Right lobe of liver (tissue), 4 donors: Measurements from ENCODE around the gene KBTBD12.

ENCODE experiments used
- POLR2A ChIP-seq: fragments of 450-650 bp; IDR thresholded peaks from one replicate; pipeline ENCODE4 v1.6.1; 2017; ENCODE audit warnings: antibody characterized with exemption, mild to moderate bottlenecking
- TF ChIP-seq, protein P1 (sequence below), 4 donors: fragments of 200-600 bp in 3 of 4; fragments of 450-650 bp in 1 of 4; IDR thresholded peaks; one replicate each; pipeline versions ENCODE4 v1.5.1 to v1.8.0; 2016 to 2022; ENCODE audit warnings: antibody characterized with exemption in 4 of 4, mild to moderate bottlenecking in 2 of 4
- donor health status: DM: no; HTN: no; CAD: no.
- donor health status: DM: no; HTN: no; CAD: no.
- donor health status: DM: no; HTN: yes; CAD: no.

DNA sequence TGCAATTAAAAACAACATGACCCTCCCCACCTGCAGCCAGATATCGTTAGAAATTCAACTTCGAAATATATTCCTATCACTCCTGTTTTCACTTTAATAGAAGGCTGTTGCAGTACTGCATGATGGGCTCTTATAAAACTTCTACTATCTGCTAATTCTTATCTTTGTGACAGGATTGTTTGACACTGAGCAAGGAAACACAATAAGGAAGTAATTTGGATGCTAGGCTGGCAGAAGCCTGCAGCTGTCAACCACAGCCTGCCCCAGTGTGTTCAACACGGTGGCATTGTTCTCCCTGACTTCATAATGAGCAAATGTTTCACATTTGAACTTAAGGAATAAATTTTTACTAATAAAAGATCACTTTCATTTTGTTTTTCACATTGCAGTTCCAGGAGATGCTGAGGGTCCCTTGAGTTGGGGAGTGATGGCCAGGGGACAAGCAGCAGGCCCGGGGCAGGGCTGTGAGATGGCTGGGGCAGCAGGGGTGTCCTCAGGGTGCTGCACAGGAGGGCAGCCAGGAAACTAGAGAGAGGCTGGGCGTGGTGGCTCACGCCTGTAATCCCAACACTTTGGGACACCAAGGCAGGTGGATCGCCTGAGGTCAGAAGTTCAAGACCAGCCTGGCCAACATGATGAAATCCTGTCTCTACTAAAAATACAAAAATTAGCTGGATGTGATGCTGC lies 72.4 kb downstream of the KBTBD12 start:
- TF ChIP-seq, protein P1, sequence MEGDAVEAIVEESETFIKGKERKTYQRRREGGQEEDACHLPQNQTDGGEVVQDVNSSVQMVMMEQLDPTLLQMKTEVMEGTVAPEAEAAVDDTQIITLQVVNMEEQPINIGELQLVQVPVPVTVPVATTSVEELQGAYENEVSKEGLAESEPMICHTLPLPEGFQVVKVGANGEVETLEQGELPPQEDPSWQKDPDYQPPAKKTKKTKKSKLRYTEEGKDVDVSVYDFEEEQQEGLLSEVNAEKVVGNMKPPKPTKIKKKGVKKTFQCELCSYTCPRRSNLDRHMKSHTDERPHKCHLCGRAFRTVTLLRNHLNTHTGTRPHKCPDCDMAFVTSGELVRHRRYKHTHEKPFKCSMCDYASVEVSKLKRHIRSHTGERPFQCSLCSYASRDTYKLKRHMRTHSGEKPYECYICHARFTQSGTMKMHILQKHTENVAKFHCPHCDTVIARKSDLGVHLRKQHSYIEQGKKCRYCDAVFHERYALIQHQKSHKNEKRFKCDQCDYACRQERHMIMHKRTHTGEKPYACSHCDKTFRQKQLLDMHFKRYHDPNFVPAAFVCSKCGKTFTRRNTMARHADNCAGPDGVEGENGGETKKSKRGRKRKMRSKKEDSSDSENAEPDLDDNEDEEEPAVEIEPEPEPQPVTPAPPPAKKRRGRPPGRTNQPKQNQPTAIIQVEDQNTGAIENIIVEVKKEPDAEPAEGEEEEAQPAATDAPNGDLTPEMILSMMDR (IDR thresholded peaks at IDR 0.05): no peak
- TF ChIP-seq POLR2A: no peak
